AG04450 (cell line): Measurements from ENCODE around the gene CHRM5. TPM values are rescaled to one million over a fixed set of nuclear protein-coding genes. Genes with fewer than 3 reads are reported as not detected.

Source experiments
- CTCF ChIA-PET: fragments of 300-600, 350-600 bp; formaldehyde crosslinking; extraction: SDS; loops from one replicate; lab custom pipeline; 2022; ENCODE audit warnings: antibody characterized with exemption, inconsistent platforms; lab: Charles Lee
- POLR2A ChIA-PET: fragments of 350-600 bp; formaldehyde crosslinking; extraction: SDS; loops from one replicate; lab custom pipeline; 2021; ENCODE audit warnings: antibody characterized with exemption, inconsistent platforms; lab: Yijun Ruan, JAX
- DNase-seq: peaks from one replicate; pipeline ENCODE4 v3.0.0-alpha.2; 2011; ENCODE audit warnings: low read depth, low spot score
- H3K27ac ChIP-seq: one replicate; pipeline ENCODE4 v1.5.1; 2012; ENCODE audit warnings: low read depth, low read length, control low read depth
- H3K27me3 ChIP-seq: one replicate; pipeline ENCODE4 v1.6.0; 2012; ENCODE audit warnings: low read length; ENCODE audit not compliant: control insufficient read depth, insufficient read depth
- H3K4me3 ChIP-seq: 2 replicates; pipeline ENCODE4 v1.5.1; 2011; ENCODE audit warnings: mild to moderate bottlenecking, low read depth, low read length, control low read depth
- H3K9me3 ChIP-seq: 2 replicates; pipeline ENCODE4 v1.5.1; 2012; ENCODE audit warnings: low read length; ENCODE audit not compliant: control insufficient read depth, insufficient read depth
- polyA plus RNA-seq: library from polyadenylated mRNA; depleted of rRNA; stranded (reverse); fragments of >200 nt; gene quantifications from 2 replicates; pipeline ENCODE4 v1.2.3, GENCODE V29; 2011
- TF ChIP-seq, protein P1 (sequence below): IDR thresholded peaks from 2 replicates; pipeline ENCODE4 v1.5.1; 2011; ENCODE audit warnings: low read depth, low read length, control low read depth, inconsistent platforms

The CHRM5 gene
- polyA plus RNA-seq, 1 experiment = 0.02 TPM

DNA sequence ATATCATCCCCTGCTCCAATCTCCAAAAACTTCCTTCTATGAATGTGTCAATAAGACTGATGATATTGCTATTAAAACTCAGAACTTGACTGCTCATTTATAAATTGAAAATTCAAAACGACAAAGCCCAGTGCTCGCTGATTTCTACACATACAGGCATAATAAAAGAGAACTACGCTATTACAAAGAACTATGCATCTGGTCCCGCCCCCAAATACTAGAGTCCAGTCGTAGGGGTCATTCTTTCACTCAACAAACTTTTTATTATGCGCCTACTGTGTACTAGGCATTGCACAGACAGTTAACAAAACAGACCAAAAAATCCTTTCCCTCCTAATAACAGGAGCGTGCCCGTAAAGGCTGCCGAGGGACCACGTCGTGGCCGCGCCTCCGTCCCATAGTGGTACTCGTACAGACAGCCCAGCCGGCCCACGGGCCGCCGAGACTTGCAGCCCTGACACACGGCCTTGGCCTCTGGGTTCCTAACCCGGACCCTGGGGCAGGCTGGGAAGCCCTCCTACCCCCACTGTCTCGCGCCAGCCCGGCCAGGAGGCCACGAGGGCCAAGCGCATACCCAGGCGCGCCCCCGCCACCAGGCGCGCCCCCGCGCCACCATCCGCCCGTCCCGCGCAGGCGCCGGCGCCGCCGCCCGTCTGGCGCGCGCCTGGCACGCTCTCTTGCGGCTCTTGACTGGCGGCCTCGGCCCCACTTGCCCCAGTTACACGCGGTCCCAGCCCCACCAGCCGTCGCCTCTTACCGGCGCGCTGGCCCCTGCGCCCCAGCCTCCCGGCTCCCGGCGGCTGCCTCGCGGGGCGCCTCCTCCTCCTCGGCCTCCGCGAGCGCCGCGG is 70.0 kb downstream of the CHRM5 start:
- peak overlapping the region; percentile 78 for H3K27ac ChIP-seq
- no peaks in the 10 kb centered on the region for H3K27me3 ChIP-seq
- TF ChIP-seq, protein P1, sequence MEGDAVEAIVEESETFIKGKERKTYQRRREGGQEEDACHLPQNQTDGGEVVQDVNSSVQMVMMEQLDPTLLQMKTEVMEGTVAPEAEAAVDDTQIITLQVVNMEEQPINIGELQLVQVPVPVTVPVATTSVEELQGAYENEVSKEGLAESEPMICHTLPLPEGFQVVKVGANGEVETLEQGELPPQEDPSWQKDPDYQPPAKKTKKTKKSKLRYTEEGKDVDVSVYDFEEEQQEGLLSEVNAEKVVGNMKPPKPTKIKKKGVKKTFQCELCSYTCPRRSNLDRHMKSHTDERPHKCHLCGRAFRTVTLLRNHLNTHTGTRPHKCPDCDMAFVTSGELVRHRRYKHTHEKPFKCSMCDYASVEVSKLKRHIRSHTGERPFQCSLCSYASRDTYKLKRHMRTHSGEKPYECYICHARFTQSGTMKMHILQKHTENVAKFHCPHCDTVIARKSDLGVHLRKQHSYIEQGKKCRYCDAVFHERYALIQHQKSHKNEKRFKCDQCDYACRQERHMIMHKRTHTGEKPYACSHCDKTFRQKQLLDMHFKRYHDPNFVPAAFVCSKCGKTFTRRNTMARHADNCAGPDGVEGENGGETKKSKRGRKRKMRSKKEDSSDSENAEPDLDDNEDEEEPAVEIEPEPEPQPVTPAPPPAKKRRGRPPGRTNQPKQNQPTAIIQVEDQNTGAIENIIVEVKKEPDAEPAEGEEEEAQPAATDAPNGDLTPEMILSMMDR = no peak
- H3K4me3 ChIP-seq = peak overlapping the region; percentile 95
- CTCF ChIA-PET = interaction anchor here (1.0 kb wide), 1 partner anchor 301 kb away, joined by 6 read pairs; no protein-coding TSS in a partner anchor
- POLR2A ChIA-PET = interaction anchor here (1.0 kb wide), 1 partner anchor 11 kb away, joined by 7 read pairs; no protein-coding TSS in a partner anchor
- H3K9me3 ChIP-seq = no peaks in the 10 kb centered on the region; the same call in 1 of the 2 replicates
- DNase-seq = no peak

DNA sequence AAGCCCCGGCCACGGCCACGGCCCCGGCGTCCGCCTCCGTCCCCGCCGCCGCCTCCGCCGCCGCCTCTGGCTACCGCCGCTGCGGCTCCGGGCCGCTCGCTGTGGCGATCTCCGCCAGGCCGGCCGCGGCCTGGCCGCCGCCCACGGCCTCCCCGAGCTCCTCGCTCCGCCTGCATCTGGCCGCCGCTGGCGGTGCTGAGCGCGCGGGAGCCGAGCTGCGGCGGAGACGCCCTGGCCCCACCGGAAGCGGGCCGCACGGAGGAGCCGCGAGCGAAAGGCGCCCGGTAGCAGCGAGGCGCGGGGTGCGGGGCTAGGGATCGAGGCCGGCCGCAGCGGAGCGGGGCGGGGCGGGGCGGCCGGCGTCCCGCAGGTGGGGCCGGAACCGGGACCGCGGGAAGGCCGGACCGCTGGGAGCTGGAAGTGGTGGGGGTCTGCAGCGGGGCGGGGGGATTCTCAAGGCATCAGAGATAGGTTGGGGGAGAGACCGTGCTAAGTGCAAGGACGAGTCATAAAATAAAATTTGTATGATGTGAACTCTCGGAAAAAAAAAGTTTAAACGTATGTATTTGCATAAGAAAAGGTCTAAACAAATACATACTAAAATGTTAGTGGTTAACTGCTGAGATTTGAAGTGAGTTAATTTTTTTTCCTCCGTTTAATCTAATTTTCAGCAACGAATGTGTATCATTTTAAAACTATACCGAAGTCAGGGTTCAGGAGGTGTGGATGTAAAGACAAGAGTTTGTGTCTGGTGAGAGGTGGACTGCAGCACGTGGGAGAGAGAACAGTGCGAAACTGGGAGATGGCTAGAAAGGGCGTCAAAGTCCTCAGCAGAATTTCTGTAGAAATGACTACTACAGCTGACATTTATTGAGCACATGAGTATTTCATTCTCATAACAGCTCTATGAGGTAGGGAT is 70.8 kb downstream of the CHRM5 start, which contains the start of gene AVEN:
AVEN (minus strand) TSS at position 334 of the 919 bp plus-strand sequence; CDS start at position 176, 158 bp downstream.
- CTCF ChIA-PET = interaction anchor here (0.6 kb wide), 1 partner anchor 97 kb away, joined by 3 read pairs; no protein-coding TSS in a partner anchor
- Histone ChIP-seq H3K9me3 (no peaks in the 10 kb centered on the region; the same call in 1 of the 2 replicates), H3K27ac (peak within 1 kb of the TSS; percentile 78), H3K27me3 (no peaks in the 10 kb centered on the region), H3K4me3 (peak within 1 kb of the TSS; percentile 95)
- POLR2A ChIA-PET = interaction anchor here (1.0 kb wide), 1 partner anchor 10 kb away, joined by 7 read pairs; no protein-coding TSS in a partner anchor
- no peak for DNase-seq
- TF ChIP-seq, protein P1 = no peak

DNA sequence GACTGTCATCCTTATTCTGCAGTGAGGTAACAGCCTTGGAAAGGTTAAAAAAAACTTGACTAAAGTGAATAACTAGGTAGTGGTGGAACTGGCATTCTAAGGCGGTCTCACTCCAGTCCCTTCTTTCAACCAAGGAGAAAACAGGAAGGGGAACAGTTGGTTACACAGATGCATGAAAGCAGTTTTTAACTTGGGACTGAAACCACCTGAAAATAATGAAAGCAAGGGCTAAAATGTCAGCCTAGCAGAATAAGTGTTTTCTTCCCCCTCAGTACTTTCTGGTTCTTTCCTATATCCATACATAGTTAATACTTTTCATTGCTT is 71.5 kb downstream of the CHRM5 start:
- POLR2A ChIA-PET = interaction anchor here (0.6 kb wide), 1 partner anchor 46 kb away, joined by 6 read pairs; no protein-coding TSS in a partner anchor
- DNase-seq = no peak

DNA sequence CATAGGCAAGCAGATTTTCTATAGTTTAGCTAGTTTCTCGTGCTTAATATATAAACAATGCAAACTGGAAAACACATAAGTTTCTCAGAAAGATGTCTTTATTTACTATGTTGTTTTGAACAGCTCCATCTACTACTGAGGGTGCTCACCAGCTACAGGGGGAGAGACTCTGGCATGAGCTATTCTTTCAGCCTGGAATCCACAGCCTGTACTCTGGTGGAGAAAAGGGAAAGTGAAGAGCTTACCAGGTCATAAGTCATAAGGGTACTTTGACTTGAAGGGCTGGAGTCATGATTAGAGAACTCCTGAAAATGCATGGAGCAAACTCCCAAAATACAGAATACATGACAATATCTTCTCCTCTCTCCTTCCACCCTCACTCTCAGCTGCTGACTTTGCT is 75.1 kb downstream of the CHRM5 start:
- DNase-seq = no peak
- no peak overlapping the region for H3K4me3 ChIP-seq
- TF ChIP-seq, protein P1 = no peak
- H3K27me3 ChIP-seq = no peaks in the 10 kb centered on the region
- CTCF ChIA-PET = no interaction called here
- POLR2A ChIA-PET = no interaction called here
- H3K9me3 ChIP-seq = no peaks in the 10 kb centered on the region; the same call in 1 of the 2 replicates
- no peak overlapping the region for H3K27ac ChIP-seq

More for the DNA sequence above, 71.5 kb downstream of the CHRM5 start:
- TF ChIP-seq, protein P1 = no peak
- CTCF ChIA-PET = no interaction called here
- no peaks in the 10 kb centered on the region; the same call in 1 of the 2 replicates for H3K9me3 ChIP-seq
- peak overlapping the region; percentile 95 for H3K4me3 ChIP-seq
- no peak overlapping the region for H3K27ac ChIP-seq
- no peaks in the 10 kb centered on the region for H3K27me3 ChIP-seq
